NCI-H1694 treated with DMSO at 0.1 percent for 48 hours (cell line): ENCODE results near the gene ATP6V0A1.
A peak's percentile ranks its signal among the peaks of the same experiment; 100 is the strongest.
"Not testable (repeated sequence)": the region's sequence is repeated elsewhere in the genome, so short reads cannot be mapped to it uniquely, and the experiment has no call there.

ENCODE experiments used
- DNase-seq: peaks from one replicate; lab custom pipeline; 2025; lab: John Stamatoyannopoulos, UW

Gene ATP6V0A1

DNA sequence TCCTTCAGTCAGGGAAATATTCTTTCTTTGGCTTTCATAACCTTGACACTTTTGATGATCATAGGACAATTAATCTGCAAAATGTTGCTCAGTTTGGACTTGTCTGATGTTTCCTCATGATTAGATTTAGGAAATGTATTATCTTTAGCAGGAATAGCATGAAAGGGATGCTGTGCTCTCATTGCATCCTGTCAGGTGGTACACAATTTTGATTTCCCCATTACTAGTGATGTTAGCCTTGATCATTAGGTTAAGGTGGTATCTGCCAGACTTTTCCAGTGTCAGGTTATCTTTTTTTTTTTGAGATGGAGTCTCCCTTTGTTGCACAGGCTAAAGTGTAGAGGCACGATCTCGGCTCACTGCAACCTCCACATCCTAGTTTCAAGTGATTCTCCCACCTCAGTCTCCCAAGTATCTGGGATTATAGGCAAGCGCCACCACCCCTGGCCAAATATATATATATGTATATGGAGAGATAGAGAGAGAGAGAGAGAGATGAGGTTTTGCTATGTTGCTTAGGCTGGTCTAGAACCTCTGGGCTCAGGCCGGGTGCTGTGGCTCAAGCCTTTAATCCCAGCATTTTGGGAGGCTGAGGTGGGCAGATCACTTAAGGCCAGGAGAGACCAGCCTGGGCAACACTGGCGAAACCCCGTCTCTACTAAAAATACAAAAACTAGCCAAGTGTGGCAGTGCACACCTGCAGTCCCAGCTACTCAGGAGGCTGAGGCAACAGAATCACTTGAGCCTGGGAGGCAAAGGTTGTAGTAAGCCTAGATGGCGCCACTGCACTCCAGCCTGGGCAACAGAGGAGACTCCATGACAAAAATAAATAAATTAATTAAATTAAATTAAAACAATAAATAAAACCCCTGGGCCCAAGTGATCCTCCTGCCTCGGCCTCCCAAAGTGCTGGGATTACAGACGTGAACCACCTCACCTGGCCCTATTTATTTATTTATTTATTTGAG, 19.8 kb upstream of the ATP6V0A1 start:
- peak; percentile 24 for DNase-seq

DNA sequence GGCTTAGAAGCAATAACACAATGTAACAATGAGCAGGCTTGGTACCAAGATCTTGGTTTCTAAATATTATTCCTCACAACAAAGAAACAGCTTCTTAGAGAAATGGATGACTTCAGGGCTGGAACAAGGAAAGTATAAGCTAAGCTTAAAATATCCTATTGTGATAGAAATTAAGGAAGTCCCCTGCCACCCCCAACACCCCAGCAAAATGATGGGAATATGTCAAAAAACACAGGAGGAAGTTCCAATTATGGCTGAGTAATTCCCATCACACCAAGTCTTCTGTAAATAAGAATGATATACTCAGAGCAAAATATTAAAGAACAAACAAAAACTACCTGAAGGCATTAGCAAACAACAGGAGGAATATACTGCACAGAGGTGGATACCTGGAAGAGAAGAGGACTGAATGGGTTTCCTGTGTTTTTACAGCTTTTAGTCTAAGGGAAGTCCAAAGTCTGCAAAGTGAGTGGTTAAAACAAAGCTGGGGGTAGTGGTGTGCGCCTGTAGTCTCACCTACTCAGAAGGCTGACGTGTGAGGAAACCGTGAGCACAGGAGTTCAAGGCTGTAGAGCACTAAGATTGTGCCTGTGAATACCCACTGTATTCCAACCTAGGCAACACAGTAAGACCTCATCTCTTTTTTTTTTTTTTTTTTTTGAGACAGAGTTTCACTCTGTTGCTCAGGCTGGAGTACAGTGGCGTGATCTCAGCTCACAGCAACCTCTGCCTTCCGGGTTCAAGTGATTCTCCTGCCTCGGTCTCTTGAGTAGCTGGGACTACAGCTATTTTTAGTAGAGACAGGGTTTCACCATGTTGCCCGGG, 17.1 kb upstream of the ATP6V0A1 start:
- DNase-seq = no peak

DNA sequence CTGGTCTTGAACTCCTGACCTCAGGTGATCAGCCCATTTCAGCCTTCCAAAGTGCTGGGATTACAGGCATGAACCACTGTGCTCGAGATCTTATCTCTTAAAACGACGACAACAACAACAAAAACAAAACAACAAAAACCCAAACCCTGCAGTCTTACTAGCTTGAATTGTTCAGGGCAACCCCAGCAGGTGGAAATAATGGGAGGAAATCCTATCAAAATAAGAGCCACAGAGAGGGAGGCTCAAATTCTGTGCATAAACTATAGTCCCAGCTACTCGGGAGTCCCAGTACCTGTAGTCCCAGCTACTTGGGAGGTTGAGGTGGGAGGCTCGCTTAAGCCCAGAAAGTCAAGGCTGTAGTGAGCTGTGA, 16.5 kb upstream of the ATP6V0A1 start:
- no peak for DNase-seq

DNA sequence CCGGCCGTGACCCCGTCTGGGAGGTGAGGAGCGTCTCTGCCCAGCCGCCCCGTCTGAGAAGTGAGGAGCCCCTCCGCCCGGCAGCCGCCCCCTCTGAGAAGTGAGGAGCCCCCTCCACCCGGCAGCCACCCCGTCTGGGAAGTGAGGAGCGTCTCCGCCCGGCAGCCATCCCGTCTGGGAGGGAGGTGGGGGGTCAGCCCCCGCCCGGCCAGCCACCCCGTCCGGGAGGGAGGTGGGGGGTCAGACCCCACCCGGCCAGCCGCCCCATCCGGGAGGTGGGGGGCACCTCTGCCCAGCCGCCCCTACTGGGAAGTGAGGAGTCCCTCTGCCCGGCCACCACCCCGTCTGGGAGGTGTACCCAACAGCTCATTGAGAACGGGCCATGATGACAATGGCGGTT, 9.5 kb upstream of the ATP6V0A1 start:
- DNase-seq = not testable (repeated sequence)

DNA sequence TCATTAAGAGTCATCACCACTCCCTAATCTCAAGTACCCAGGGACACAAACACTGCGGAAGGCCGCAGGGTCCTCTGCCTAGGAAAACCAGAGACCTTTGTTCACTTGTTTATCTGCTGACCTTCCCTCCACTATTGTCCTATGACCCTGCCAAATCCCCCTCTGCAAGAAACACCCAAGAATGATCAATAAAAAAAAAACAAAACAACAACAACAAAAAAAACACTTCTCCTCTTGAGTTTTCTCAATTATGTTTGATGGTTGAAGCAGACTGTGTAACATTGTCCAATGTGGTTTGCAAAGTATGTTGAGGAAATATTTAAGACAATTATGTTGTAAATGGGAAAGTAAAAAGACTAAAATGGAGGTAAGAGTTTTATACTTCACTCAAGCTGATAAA, 8.8 kb upstream of the ATP6V0A1 start:
- DNase-seq = not testable (repeated sequence)

DNA sequence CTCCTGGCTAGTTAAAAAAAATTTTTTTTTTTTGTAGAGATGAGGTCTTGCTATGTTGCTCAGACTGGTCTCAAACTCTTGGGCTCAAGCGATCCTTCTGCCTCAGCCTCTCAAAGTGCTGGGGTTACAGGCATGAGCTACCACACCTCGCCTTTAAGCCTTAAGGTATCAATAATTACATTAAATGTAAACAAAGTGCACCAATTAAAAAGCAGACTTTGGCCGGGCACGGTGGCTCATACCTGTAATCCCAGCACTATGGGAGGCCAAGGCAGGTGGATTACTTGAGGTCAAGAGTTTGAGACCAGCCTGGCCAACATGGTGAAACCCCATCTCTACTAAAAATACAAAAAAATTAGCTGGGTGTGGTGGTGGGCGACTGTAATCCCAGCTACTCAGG, 7.4 kb upstream of the ATP6V0A1 start:
- not testable (repeated sequence) for DNase-seq

DNA sequence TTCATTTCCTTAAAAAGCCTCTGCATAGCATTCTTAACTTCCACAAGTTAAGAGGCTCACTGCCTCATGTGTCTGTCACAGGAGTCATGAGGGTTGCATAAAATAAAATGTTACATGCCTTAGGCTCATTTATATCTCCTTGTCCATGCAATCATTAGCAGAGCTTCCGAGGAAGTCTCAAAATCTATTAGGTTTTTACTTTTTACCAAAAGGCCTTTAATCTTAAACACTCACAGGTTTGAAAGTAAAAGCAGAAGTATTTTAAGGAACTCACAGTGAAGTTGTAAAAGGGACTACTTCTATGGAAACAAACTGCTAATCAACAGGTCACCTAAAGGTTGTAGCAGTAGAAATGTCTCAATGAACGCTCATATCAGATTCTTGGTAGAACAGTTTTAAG, 5.2 kb upstream of the ATP6V0A1 start:
- no peak for DNase-seq

DNA sequence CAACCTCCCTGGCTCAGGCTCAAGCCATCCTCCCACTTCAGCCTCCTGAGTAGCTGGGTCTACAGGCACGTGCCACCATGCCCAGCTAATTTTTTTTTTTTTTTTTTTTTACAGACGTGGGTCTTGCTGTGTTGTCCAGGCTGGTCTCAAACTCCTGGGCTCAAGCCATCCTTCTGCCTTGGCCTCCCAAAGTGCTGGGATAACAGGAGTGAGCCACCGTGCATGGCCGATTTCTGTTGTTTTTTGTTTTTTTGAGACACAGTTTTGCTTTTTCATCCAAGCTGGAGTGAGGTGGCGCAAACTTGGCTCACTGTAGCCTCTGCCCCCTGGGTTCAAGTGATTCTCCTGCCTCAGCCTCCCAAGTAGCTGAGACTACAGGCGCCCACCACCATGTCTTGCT, 3.7 kb upstream of the ATP6V0A1 start:
- not testable (repeated sequence) for DNase-seq

DNA sequence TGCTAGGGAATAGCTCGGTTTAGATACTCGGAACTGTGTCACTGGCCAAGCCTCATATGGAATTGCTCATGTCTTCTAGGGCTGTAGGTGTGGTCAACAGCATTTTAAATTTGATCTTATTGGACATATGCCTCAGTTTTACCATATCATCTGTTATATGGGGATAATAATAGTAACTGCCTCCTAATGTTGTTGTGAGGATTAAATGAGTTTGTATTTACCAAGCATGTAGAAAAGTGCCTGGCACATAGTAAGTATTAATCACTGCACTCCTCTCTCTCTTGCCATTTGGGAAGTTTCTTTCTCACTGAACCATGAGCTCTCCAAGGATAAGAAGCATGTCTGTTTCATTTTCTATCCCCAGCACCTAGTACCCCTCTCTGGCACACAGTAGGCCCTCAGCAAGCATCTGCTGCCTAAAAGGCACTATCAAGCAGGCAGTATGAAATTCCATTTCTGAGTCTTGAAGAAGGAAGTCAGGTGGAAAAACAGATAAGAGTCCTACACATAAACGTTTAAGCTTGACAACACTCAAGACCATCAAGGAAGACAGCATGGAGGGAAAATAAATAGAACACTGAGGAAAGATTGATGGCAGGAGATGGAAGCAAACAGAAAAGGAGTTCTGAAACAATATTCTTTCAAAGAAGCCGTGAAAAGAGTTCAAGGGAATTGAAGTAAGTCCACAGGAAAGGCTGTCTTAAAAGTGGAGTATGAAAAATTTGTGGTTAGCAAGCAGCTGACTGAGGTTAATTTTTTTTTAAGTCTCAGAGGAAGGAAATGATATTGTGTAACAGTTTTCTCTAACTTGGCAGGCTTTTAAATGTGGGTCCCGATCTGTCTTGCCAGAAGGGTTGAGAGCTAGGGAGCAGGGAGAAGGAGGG, 2.2 kb upstream of the ATP6V0A1 start:
- peak; percentile 9 for DNase-seq

DNA sequence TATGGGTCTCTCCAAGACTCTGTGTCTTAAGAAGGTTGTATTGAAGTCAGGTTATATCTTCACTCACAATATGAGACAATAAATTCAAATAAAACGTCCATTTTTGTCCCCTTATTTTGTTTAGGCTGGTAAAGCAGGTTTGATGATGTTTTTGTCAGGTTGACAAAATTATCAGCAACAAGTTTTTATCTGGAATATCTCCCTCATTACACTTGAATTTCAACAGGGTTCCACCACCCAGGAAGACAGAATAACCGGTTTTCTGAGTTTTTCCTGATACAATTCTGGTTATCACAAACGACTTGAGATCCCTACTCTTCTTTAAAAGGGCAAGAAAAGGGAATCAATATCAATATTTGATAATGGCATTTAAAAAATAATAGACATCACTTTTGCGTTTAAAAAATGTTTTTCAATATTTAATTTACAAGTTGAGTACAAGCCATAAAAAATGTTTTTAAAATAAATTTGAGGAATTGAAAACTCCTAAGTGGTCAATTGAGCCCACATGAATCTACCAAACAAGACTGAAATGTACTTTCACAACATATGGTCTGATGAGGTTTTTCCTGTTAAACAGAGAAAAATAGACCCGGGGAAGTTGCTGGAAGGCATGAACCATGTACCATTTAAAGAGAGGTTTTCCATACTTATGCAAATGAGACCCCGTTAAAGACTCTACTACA, 1.4 kb upstream of the ATP6V0A1 start:
- DNase-seq = no peak

DNA sequence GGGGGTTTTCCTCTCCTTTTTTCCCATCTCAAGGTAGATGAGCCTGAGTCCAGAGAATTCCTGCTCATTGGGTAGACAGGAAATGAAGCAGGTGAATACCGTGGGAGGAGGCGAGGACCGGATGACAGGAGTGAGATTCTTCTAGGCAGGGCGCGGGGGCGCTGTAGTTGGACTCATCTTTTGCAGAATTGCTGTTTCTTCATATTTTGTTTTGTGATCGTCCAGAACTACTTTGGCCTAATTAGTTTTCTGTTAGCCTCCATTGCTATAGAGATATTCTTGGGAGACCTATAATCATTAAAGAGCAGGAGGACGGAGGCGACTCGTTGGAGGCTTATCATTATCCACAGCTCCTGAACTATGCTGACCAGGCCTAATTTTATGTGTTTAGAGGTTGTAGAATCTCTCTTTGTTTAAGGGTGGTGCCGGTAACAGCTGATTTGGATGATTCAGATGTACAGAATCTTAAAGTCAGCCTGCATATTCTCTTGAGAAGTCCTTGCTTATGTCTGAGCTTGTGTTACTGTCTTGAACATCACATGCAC, 650 bp downstream of the ATP6V0A1 start:
- peak; percentile 40 for DNase-seq

DNA sequence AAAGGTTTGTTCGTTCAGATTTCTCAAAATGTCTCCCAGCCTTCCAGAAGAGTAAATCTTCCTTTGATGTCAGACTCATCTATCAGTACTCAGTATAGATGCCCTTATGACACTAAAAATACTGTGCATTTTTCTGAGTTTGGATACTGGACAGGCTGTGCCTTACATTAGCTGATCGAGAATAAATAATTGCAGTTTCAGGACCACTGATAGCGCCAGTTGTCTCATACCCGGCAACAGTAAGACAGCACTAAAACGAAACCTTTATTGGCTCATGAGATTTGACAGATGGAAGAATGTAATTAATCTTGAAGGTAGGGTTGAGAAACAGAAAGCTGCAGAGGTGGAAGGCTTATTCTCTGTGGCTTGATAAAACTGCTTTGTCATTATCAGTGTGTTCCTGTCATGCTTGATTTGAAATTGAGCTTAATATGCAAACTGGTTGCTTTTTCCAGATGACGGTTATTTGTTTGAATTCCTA, 1.2 kb downstream of the ATP6V0A1 start:
- DNase-seq = peak; percentile 34

DNA sequence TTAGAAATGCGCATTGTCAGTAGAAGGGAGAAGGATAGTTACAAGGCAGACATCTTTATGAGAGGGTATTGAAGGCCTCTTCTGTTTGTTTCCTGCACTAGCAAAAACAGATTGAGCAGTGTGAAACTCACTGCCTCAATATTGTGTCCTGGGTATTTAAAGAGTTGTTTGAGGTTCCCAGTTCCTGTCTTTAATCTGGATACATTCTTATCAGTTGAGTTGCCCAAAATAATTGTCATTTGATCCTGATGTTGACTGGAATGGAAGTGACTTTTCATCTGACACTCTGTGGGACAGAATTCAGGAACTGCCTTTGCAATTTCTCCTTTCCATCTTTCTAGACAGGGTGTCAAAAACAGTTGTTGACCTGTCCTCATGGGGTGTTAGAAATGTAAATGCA, 1.7 kb downstream of the ATP6V0A1 start:
- peak; percentile 19 for DNase-seq

DNA sequence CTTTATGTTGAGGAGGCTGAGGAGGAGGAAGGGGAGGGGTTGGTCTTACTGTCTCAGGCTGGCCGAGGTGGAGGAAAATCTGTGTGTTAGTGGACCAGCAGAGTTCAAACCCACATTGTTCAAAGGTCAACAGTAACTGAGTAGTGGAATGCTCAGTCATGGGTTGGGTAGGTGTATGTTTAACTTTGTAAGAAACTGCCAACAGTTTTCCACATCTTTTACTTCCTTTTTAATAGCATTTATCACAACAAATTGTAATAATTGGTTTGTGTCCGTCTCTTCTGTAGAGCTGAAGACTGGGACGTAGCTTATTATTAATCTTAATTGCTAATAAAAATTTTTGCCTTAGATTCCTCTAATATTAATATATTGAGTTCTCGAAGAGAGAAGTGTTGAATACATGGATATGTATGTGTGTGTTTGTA, 5.3 kb downstream of the ATP6V0A1 start:
- DNase-seq = no peak

DNA sequence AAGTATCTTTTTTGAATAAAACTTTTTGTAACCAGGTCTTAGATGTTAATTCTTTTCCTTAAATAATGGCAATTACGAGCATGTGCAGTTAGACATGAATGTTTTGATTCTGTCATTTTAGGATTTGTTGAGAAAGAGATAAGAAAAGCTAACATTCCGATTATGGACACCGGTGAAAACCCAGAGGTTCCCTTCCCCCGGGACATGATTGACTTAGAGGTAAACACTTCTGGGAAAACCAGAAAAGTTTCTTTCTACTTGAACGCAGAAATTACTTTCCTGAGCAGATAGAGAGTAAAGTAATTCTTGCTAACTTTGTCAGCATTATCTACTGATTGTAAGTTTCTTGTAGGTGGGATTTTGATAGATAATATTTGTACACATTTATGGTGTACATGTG, 9.2 kb downstream of the ATP6V0A1 start:
- DNase-seq = no peak

DNA sequence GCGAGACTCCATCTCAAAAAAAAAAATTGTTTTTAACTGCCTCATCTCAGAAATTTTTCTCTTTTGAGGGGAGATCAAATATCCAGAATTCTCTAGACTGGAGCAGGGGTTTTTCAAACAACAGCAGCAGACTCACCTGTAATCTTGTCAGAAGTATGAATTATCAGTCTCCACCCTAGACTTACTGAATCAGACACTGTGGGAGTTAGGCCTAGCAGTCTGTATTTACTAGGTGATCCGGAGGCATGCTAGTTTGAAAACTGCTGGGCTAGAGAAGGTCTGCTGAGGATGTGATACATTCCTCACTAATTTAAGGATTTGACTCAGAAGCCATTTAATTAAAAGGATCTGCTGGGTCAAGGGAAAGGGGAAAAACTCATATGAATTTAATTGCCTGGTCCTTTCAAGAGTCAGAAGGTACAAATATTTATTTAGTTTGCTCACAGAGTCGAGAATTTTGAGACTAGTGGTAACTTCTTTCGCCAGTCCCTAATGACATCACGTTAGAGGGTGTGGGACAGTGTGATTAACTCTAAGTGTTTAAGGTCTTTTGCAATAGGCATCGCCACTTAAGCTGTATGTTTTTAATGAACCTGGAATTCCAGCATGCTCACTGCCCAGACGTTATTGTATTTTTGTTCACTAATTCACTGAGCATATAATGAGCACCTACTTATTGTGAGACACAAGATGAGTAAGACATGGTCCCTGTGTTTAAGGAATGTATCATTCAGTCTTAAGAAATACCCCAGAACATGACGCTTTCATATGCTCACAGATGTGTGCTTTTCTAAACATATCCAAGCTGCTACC, 14.2 kb downstream of the ATP6V0A1 start:
- no peak for DNase-seq

DNA sequence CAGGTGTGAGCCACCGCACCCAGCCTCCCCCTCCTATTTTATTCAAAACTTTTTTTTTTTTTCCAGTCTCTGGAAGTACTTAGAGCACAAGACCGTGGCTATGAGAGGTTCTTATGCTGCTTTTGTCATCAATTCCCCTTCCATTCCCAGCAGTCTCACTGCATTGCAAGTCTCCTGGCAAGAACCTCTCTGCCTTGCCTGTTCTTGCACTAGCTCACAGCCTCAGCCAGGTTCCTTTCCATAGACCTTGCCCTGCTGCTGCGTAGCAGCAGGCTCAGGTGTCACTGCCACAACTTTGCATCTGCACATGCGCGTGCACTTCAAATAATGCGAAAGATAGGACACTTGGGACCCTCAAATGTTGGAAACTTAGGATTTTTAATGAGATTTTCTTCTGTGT, 15.6 kb downstream of the ATP6V0A1 start:
- DNase-seq = no peak

DNA sequence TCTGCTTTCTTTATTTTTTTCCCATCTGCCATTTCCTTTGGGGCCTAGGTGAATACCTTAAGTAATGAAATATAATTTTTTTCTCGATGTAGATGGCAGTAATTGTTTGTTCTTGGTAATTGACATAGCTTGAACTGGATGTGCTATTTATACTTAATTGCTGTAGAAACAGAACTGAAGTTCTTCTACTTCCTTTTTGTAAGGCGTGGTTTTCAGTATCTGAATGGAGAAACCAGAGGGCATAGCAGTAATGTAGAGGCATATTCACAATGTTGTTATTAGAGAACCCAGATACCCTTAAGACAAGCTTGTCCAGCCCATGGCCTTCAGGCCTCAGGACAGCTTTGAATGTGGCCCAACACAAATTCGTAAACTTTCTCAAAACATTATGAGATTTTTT, 16.4 kb downstream of the ATP6V0A1 start:
- no peak for DNase-seq

DNA sequence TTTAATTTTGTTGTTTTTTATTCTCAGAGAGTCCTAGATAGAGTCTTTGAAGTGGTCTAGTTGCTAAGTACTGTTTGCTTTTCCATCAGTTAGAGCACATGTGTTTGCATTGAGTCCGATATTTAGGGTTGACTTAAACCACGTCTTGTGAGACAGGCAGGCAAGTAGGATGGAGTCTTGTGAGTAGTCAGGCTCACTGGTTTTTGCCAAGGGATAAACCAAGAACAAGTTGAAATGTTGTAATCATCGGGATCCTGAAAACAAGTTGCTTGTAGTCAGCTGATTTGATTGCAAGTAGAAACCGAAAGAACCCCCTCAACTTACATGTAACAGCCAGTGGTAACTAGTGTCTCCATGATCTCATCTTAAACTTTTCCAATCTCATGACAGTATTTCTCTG, 17.2 kb downstream of the ATP6V0A1 start:
- DNase-seq = no peak

DNA sequence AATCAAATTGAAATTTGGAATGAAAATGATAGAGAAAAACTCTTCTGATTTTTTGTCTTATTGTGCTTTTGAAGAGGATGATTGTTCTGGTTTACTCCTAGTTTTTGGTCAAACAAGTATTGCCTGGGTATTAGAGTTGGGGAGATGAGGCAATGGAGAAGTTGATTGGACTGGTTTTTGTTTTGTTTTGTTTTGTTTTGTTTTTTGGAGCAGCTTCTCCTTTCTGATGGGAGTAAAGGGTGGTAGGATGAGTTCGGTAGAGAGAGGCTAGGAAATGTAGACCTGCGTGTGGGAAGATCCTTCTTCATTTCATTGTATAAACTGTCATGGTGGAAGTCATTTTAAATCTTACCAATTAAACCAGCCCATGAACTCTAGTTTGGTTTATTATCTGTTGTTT, 17.7 kb downstream of the ATP6V0A1 start:
- no peak for DNase-seq
